ENCODE measurements around the gene P2RY12. TPM values are rescaled to one million over a fixed set of nuclear protein-coding genes. Genes with fewer than 3 reads are reported as not detected.

Gene P2RY12
- total and polyA plus RNA-seq, 2 of the 4 experiments (the other 2 are of a cell fraction) = not detected

GRCh38 chr3:151309566-151309965 is 75.0 kb downstream of the P2RY12 start:
- H4K5ac ChIP-seq (ENCODE audit: low read depth, low read length) = no peak overlapping the region
- peaks cover 12% of the 10 kb centered on the region for H3K4me1 ChIP-seq (ENCODE audit: control insufficient read depth, insufficient read depth, low read length)
- CTCF ChIA-PET = no interaction called here
- H4K20me1 ChIP-seq (ENCODE audit: insufficient read depth, low read length) = no peaks in the 10 kb centered on the region
- peaks cover 3% of the 10 kb centered on the region; the same call in 1 of the 2 replicates for H3K9me1 ChIP-seq (ENCODE audit: insufficient read depth, low read length)
- no peaks in the 10 kb centered on the region for H3K36me3 ChIP-seq (ENCODE audit: control insufficient read depth, insufficient read depth, low read length)
- H3K27me3 ChIP-seq (ENCODE audit: control insufficient read depth, insufficient read depth, low read length) = no peaks in the 10 kb centered on the region
- no peak overlapping the region for H3K27ac ChIP-seq (ENCODE audit: insufficient read depth, low read length)
- no peak overlapping the region for H3K56ac ChIP-seq (ENCODE audit: extremely low read depth, insufficient read depth, low read length)
- 100% methylated on average over 1 of the region's 2 CpGs; no CpG with 5 or more reads in 1 of the 2 experiments for WGBS, 2 experiments (ENCODE audit: extremely low coverage in 2 of 2, insufficient read length in 1 of 2)
- H2AK9ac ChIP-seq (replicated peaks; ENCODE audit: low read depth, low read length, poor library complexity) = no peak overlapping the region
- no peaks in the 10 kb centered on the region for H3K79me1 ChIP-seq (ENCODE audit: low read depth in 1 of 2, low read length in 2 of 2)
- H3K4me3 ChIP-seq (ENCODE audit: insufficient read depth, low read depth, low read length) = no peak overlapping the region
- H3K4ac ChIP-seq (ENCODE audit: low read depth, low read length) = no peak overlapping the region
- ATAC-seq (ENCODE audit: low read depth) = no peak
- intact Hi-C loops (cut with micrococcal nuclease) (no loop called here), dilution Hi-C loops (cut with HindIII; ENCODE audit: low sequenced_read_pairs, unreplicated experiment) (no loop called here), in situ Hi-C loops (cut with MboI; ENCODE audit: low sequenced_read_pairs) (no loop called here)
- TF ChIP-seq MAZ (IDR thresholded peaks at IDR 0.05; ENCODE audit: borderline replicate concordance, low read depth, low read length) = no peak
- no peak for TF ChIP-seq FOS (IDR thresholded peaks at IDR 0.05; ENCODE audit: low read depth, low read length)
- TF ChIP-seq RCOR1 (IDR thresholded peaks at IDR 0.05; ENCODE audit: insufficient replicate concordance, low read length) = no peak
- TF ChIP-seq BHLHE40 (IDR thresholded peaks at IDR 0.05; ENCODE audit: low read depth, low read length) = no peak
- no peak for TF ChIP-seq SMC3 (IDR thresholded peaks at IDR 0.05; ENCODE audit: low read depth, low read length)
- no peak for TF ChIP-seq RFX5 (IDR thresholded peaks at IDR 0.05; ENCODE audit: low read depth, low read length)
- no peak for TF ChIP-seq MAFK (IDR thresholded peaks at IDR 0.05; ENCODE audit: low read depth, low read length)
- no peak for TF ChIP-seq RAD21 (IDR thresholded peaks at IDR 0.05; ENCODE audit: low read length)
- no peak for TF ChIP-seq CHD1 (IDR thresholded peaks at IDR 0.05; ENCODE audit: low read depth, low read length)
- TF ChIP-seq MXI1 (IDR thresholded peaks at IDR 0.05; ENCODE audit: borderline replicate concordance, low read depth, low read length) = no peak
- no peak overlapping the region for H3K14ac ChIP-seq (replicated peaks; ENCODE audit: low read depth, low read length)
- H3K9me3 ChIP-seq (ENCODE audit: control insufficient read depth, insufficient read depth, low read length) = peaks cover 2% of the 10 kb centered on the region
- no peak overlapping the region for H2BK120ac ChIP-seq (ENCODE audit: low read depth, low read length)
- H2AFZ ChIP-seq (replicated peaks; ENCODE audit: low read length, poor library complexity) = no peak overlapping the region
- no peak overlapping the region for H2BK15ac ChIP-seq (ENCODE audit: low read depth, low read length)
- no TSS peak for BruUV-seq (replicated peaks)
- H4K91ac ChIP-seq (ENCODE audit: insufficient read depth, low read depth, low read length) = no peak overlapping the region
- H3K18ac ChIP-seq (ENCODE audit: low read depth, low read length) = no peak overlapping the region
- H4K8ac ChIP-seq (ENCODE audit: low read depth in 2 of 2, low read length in 2 of 2) = no peak overlapping the region
- no peak overlapping the region for H2BK20ac ChIP-seq (ENCODE audit: low read depth, low read length)
- H2AK5ac ChIP-seq (ENCODE audit: low read depth, low read length) = no peak overlapping the region
- POLR2A ChIA-PET (ENCODE audit: unreplicated experiment) = no interaction called here
- no peak overlapping the region for H3K9ac ChIP-seq (ENCODE audit: low read depth, low read length)
- no peak overlapping the region for H3K23ac ChIP-seq (ENCODE audit: low read depth, low read length)
- no peak for DNase-seq
- no peak overlapping the region for H3K4me2 ChIP-seq (ENCODE audit: low read depth, low read length)
- H2BK5ac ChIP-seq (ENCODE audit: low read depth, low read length, poor library complexity, severe bottlenecking) = no peak overlapping the region
